MG63 (cell line): Measurements from ENCODE around the gene EVI5L. TPM values are rescaled to one million over a fixed set of nuclear protein-coding genes. Genes with fewer than 3 reads are reported as not detected.
"Not testable (repeated sequence)": the region's sequence is repeated elsewhere in the genome, so short reads cannot be mapped to it uniquely, and the experiment has no call there.

Experiments used
- DNase-seq: peaks from one replicate; pipeline ENCODE4 v3.0.0-alpha.2; 2020
- H3K27me3 ChIP-seq: fragments of 250-450 bp; sonication (Bioruptor Pico); 2 replicates; pipeline ENCODE4 v1.5.1; 2020; ENCODE audit warnings: mild to moderate bottlenecking, moderate library complexity
- H3K36me3 ChIP-seq: fragments of 250-450 bp; sonication (Bioruptor Pico); 2 replicates; pipeline ENCODE4 v1.5.1; 2020; ENCODE audit warnings: mild to moderate bottlenecking, moderate library complexity
- H3K4me3 ChIP-seq: fragments of 250-450 bp; sonication (Bioruptor Pico); 2 replicates; pipeline ENCODE4 v1.5.1; 2020; ENCODE audit warnings: mild to moderate bottlenecking, moderate library complexity
- H3K9me3 ChIP-seq: fragments of 250-450 bp; sonication (Bioruptor Pico); 2 replicates; pipeline ENCODE4 v1.5.1; 2020; ENCODE audit warnings: mild to moderate bottlenecking, moderate library complexity
- total RNA-seq: library from RNA; depleted of rRNA; stranded (reverse); fragments of >200 nt; shearing (Covaris generic); gene quantifications from 2 replicates; pipeline ENCODE4 v1.2.3, GENCODE V29; 2014; ENCODE audit warnings: low replicate concordance; rRNA removed

The EVI5L gene
- total RNA-seq, result 21.4 and 31.0 TPM in 2 replicates

DNA sequence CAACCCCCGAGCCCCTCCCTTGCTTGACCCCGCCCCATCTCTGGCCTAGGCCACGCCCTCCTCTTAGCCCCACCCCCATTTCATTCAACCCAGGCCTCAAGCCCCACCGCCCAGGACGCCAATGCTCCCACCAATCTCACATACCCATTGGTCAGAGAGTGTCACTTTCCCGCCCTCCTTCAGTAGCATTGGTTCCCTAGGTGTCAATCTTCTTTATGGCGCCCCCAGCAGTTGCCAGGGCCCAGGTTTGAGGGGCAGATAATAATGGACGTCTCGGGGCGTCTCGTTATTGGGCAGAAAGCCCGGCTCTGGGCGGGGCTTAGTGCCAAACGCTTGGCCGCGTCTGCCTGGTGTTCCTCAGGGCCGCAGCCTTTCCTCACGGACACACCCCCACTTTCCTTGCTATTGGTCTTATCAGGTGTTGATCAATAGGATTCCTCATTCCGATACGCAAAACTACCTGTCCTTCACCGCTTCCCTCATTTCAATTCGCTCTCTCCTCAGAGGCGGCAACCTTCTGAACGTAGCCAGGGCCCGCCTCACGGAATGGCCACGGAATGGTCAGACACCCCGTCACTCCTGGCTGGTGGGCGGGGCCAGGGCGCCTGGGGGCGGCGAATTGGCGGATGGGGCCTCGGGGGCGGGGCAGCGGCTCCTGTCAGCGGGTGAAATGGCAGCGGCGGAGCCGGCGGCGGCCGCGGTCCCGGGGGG is at the start of gene EVI5L:
TSS of gene EVI5L (plus strand) at position 658 of the 711 bp plus-strand sequence. CDS start 16,325 bp downstream, outside the sequence.
- Histone ChIP-seq H3K27me3 (peaks cover 28% of the 10 kb centered on the region), H3K36me3 (no peaks in the 10 kb centered on the region), H3K4me3 (peak within 1 kb of the TSS; percentile 58), H3K9me3 (no peaks in the 10 kb centered on the region)
- peak; percentile 100 for DNase-seq

DNA sequence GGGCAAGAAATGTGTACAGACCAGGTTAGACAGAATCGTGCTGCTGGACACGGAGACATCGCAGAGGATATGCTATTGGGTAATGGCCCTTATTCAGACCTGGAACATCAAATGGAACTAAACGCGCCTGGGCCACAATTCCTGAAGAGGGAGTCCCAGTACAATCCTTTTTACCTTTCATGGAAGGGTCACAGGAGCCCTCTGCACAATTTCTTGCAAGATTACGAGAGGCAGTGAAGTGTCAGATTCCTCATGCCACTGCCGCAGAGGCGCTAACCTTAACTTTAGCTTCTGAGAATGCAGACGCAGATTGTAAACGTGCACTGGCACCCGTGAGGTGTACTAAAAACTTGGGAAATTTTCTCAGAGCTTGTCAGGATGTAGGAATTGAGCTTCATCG is 48.9 kb upstream of the EVI5L start:
- Histone ChIP-seq H3K4me3 (no peak overlapping the region), H3K36me3 (no peaks in the 10 kb centered on the region), H3K27me3 (peaks cover 87% of the 10 kb centered on the region), H3K9me3 (peaks cover 10% of the 10 kb centered on the region)
- DNase-seq, result no peak

DNA sequence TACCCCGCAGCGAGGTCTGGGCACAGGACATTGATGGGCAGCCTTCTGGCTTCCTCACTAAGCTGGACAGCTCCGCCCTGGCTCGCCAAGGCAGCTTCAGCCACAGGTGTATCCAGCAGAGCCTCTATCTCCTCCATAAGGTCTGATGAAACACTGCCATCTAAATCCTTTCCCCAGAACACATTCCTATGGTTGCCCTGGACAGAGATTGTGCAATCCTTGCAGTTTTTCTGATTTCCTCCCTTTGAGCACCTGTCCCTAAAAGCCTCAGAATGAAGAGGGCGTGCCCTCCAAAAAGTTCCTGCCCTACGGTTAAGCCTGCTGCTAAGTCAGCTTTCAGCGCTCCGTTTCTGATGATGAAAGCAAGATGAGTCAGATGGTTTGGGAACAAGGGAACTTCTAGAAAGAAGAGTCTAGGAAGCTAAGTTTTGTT is 46.0 kb upstream of the EVI5L start:
- Histone ChIP-seq H3K36me3 (no peaks in the 10 kb centered on the region), H3K27me3 (peaks cover 89% of the 10 kb centered on the region), H3K9me3 (peaks cover 8% of the 10 kb centered on the region; the same call in 1 of the 2 replicates), H3K4me3 (no peak overlapping the region)
- no peak for DNase-seq

DNA sequence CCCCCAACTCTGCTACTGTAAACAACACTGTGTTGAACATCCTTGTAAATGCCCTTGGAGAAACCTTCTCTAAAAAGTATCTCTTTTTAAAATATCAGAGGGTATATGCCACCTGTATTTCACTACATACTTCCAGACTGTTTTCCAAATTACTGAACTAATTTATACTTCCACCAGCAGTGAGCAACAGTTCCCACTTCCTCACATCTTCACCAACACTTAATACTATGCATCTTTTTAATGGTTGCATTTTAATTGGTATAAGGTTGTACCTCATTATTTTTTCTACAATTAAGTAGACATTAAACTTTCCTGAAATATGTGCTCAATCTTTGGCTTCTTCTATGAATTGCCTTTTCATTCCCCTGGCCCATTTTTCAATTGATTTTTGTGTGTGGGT is 45.2 kb upstream of the EVI5L start:
- peaks cover 8% of the 10 kb centered on the region; the same call in 1 of the 2 replicates for H3K9me3 ChIP-seq
- no peak for DNase-seq
- no peaks in the 10 kb centered on the region for H3K36me3 ChIP-seq
- no peak overlapping the region for H3K4me3 ChIP-seq
- peaks cover 88% of the 10 kb centered on the region for H3K27me3 ChIP-seq

DNA sequence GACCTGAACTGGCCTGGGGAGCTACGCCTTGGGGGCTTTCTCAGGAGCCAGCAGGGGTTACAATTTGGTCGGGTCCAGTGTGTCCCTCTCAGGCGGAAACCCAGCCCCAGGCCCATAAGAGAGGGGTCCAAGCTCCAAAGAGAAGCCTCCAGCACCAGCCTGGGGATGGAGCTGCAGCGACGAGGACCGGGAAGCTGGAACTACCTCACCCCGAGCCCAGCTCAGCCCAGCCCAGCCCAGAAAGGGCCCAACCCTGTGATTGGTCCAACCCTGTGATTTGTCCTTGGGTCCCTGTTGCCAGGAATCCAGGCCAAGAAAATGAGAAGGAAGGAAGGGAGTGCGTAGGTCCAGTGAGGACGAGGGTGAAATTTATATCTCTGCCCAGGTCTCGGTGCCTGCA is 42.9 kb upstream of the EVI5L start:
- peak; percentile 39 for DNase-seq
- peaks cover 81% of the 10 kb centered on the region for H3K27me3 ChIP-seq
- H3K36me3 ChIP-seq, result no peaks in the 10 kb centered on the region
- H3K9me3 ChIP-seq, result peaks cover 10% of the 10 kb centered on the region; the same call in 1 of the 2 replicates
- no peak overlapping the region for H3K4me3 ChIP-seq

DNA sequence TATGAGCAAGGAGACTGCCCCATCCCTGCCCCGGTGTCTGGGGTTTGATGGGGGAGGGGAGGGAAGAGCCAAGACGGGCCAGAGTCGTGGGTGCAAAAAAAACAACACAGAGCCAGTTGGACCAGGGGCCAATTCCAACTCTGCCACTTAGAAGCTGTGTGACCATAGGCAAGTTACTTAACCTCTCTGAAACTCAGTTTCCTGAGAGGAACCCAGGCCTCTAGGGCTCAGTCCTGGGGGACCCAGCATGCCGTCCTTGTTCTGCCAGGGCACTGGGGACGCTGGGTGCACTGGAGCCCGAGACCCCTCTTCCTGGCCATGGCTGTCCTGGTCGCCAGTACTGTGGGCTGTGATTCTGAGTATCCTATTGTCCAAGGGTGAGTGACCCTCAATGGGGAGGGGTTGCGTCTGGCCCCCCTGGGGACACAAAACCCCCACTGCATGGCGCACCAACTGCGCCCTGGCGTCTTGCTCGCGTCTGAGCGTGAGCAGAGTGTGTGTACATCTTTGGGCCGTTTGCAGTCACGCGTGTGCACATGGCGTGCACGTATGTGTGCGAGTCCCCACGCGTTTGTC is 42.3 kb upstream of the EVI5L start:
- Histone ChIP-seq H3K36me3 (no peaks in the 10 kb centered on the region), H3K9me3 (peaks cover 10% of the 10 kb centered on the region; the same call in 1 of the 2 replicates), H3K4me3 (no peak overlapping the region), H3K27me3 (peaks cover 80% of the 10 kb centered on the region)
- no peak for DNase-seq

DNA sequence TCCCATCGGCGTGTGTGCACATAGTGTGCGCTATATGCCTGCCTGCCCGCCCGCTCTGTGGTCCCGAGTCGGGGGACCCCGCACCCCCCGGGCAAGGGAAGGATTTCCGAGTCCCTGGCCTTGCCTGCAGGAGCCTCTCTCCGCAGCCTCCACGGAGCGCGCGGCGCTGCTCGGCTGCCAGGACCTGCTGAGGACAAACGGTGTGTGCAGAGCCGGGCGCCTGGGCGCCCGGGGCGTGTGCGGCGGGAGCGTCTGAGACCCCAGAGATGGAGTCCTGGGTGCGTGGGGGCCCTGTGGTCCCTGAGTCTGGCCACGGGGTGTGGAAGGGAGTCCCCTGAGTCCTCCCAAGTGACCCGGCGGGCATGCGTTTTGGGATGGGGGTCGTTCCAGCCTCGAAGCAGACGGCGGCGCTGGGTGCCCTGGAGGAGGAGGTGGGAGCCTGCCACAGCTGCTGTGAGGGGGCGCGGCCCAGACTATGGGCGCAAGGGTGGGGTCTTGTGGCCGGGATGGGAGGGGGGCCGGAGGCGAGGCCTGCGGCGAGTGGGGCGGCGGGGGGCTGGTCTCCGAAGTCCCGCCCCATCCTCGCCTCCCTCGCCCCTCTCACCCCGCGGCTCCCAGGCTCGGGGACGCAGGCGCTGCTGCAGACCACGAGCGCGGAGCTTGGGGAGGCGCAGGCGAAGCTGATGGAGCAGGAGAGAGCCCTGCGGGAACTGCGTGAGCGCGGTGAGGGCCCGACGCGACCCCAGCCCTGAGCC is 41.7 kb upstream of the EVI5L start:
- Histone ChIP-seq H3K4me3 (no peak overlapping the region), H3K27me3 (peaks cover 76% of the 10 kb centered on the region), H3K9me3 (peaks cover 10% of the 10 kb centered on the region; the same call in 1 of the 2 replicates), H3K36me3 (no peaks in the 10 kb centered on the region)
- DNase-seq, result no peak

DNA sequence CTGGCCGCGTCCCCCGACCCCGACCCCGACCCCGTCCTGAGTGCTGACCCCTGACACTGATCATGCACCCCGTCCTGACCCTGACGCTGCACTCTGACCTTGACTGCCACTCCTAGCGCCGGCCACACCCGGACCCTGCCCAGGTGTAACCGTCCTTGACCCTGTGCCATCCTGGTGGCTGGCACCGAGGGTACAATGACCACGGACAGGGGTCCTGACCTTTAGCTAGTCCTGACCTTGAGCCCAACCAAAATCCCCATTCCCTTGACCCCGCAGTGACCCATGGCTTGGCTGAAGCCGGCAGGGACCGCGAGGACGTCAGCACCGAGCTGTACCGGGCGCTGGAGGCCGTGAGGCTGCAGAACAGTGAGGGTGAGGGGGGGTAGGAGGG is 41.1 kb upstream of the EVI5L start:
- no peak for DNase-seq
- Histone ChIP-seq H3K36me3 (no peaks in the 10 kb centered on the region), H3K4me3 (no peak overlapping the region), H3K9me3 (peaks cover 15% of the 10 kb centered on the region), H3K27me3 (peaks cover 75% of the 10 kb centered on the region)

DNA sequence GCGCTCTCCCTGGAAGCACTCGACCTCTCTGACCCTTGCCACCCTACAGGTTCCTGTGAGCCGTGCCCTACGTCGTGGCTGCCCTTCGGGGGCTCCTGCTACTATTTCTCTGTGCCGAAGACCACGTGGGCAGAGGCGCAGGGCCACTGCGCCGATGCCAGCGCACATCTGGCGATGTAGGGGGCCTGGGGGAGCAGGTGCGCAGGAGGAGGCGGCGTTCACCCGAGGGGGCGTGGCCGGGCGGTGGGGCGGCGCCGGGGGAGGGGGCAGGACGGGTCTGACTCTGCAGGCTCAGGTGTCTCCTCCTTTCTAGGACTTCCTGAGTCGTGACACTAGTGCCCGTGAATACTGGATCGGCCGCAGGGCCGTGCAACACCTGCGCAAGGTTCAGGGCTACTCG is 40.6 kb upstream of the EVI5L start:
- H3K36me3 ChIP-seq, result no peaks in the 10 kb centered on the region
- peaks cover 18% of the 10 kb centered on the region for H3K9me3 ChIP-seq
- no peak overlapping the region for H3K4me3 ChIP-seq
- H3K27me3 ChIP-seq, result peaks cover 75% of the 10 kb centered on the region
- DNase-seq, result no peak

DNA sequence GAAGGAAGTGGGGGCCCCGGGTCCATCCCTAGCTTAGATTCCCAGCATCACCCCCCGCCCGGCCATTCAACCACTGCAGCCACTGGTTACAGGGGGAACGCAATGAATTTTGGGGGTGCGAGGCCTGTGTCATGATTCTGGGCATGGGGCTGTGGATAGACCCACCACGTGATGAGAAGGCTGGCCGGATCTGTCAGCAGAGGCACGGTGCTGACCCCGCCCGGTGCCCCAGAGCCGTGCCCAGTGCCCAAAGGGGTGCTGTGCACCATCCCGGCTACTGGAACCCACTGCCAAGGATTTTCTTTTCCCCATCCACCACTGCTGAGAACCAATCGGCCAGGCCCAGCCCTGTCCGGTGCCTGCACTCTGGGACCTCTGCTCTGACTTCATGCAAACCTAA is 39.6 kb upstream of the EVI5L start:
- Histone ChIP-seq H3K27me3 (peaks cover 68% of the 10 kb centered on the region), H3K9me3 (peaks cover 10% of the 10 kb centered on the region), H3K4me3 (no peak overlapping the region), H3K36me3 (no peaks in the 10 kb centered on the region)
- no peak for DNase-seq

DNA sequence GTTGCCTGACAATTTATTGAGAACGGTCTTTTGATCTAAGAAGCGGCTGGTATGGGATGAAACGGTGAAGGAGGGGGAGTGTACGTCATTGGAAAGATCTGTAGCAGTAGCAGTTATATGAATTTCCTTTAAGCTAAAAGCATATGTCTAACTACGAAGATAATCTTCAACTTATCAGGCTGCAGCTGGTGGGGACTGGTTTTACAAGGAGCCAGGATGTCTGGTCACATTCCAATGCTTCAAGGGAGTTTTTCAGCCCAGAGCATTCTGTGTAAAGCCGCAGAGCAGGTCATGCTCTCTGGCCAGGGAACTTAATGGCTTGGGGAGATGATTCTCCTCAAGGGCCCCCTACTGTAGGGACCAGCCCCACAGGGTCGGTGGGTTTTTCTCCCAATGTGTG is 37.7 kb upstream of the EVI5L start:
- no peaks in the 10 kb centered on the region for H3K36me3 ChIP-seq
- H3K9me3 ChIP-seq, result peaks cover 10% of the 10 kb centered on the region; the same call in 1 of the 2 replicates
- H3K4me3 ChIP-seq, result no peak overlapping the region
- H3K27me3 ChIP-seq, result peaks cover 60% of the 10 kb centered on the region
- no peak for DNase-seq

DNA sequence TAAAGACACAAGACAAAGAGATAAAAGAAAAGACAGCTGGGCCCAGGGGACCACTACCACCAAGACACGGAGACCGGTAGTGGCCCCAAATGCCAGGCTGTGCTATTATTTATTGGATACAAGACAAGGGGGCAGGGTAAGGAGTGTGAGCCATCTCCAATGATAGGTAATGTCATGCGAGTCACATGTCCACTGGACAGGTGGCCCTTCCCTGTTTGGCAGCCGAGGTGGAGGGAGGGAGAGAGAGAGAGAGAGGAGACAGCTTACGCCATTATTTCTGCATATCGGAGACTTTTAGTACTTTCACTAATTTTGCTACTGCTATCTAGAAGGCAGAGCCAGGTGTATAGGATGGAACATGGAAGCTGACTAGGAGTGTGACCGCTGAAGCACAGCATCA is 37.3 kb upstream of the EVI5L start:
- not testable (repeated sequence) for H3K36me3 ChIP-seq, DNase-seq, H3K4me3 ChIP-seq, H3K9me3 ChIP-seq
- peaks cover 60% of the 10 kb centered on the region for H3K27me3 ChIP-seq

DNA sequence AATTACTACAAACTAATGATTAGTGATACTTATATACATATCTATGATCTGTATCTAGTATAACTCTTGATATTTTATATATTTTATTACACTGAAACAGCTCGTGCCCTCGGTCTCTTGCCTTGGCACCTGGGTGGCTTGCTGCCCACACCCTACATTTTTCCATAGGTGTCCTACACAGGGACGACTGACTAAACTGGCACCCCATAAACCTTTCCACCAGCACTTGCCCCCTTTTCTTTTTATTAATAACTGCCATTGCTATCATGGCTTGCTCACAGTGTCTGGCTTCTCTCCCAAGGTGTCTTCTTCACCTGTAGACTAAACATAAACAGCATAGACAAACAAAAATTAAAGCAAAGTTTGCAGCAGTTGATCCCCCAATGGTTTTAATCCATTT is 36.5 kb upstream of the EVI5L start:
- Histone ChIP-seq H3K4me3 (no peak overlapping the region), H3K9me3 (peaks cover 12% of the 10 kb centered on the region; the same call in 1 of the 2 replicates)
- DNase-seq, result no peak

DNA sequence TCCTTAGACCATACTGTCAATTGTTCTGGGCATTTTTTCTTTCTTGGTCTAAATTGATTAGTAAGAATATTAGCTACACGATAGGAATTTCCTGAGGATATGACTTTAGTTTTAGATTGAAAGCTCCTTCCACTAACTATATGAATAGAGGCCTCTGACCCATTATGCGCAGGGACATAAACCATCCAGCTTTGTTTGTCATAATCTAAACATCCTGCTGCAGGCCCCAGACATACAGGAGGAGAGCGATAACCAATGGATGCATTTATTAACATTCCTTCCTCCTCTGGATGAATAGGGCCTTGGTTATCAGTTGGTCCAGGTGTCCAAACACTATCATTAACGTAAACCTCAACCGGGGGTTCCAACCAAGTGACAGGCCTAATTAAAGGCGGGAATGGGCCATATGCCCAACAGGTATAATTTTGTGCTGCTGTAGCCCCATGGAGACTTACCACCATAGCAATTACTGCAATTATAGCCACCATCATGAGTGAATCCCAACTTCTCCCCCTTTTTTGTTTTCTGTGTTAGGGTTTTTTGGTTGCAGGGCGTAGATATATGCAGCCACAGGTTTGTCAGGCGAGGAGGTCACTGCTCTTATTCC is 34.4 kb upstream of the EVI5L start:
- Histone ChIP-seq H3K9me3 (peaks cover 16% of the 10 kb centered on the region), H3K27me3 (peaks cover 61% of the 10 kb centered on the region), H3K4me3 (no peak overlapping the region), H3K36me3 (no peaks in the 10 kb centered on the region)
- no peak for DNase-seq

More for the DNA sequence above, 36.5 kb upstream of the EVI5L start:
- Histone ChIP-seq H3K36me3 (no peaks in the 10 kb centered on the region), H3K27me3 (peaks cover 60% of the 10 kb centered on the region)

DNA sequence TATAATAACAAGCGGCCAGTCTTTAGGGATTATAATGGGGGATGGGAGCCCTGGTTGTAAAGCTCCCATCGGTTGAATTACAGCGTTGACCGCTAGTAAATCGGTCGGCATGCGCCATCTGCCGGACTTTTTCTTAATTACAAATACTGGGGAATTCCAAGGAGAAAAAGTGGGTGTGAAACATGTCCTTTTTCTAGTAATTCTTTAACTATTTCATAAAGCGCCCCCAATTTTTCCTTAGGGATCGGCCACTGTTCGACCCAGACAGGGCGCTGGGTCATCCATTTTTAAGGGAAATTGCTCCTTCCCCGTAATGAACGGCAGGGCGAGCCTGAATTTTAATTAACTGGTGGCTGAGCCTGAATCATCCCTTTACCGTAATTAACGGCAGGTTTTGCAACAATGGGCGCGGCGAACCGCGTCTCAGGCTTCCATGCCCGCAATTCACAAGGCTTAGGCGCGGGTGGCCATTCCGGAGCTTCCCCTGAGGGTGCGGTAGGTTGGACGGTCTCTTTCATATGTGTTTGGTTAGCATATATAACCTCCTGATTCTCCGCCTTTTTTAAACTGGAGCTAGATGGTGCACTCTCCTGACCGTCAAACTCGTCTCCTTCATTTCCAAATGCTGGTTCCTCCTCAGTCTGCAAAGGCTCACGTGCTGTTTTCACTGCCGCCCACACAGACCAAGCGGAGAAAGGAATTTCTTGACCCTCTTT is 30.2 kb upstream of the EVI5L start:
- Histone ChIP-seq H3K4me3 (no peak overlapping the region), H3K27me3 (peaks cover 42% of the 10 kb centered on the region), H3K9me3 (peaks cover 25% of the 10 kb centered on the region), H3K36me3 (no peaks in the 10 kb centered on the region)
- peak; percentile 60 for DNase-seq

DNA sequence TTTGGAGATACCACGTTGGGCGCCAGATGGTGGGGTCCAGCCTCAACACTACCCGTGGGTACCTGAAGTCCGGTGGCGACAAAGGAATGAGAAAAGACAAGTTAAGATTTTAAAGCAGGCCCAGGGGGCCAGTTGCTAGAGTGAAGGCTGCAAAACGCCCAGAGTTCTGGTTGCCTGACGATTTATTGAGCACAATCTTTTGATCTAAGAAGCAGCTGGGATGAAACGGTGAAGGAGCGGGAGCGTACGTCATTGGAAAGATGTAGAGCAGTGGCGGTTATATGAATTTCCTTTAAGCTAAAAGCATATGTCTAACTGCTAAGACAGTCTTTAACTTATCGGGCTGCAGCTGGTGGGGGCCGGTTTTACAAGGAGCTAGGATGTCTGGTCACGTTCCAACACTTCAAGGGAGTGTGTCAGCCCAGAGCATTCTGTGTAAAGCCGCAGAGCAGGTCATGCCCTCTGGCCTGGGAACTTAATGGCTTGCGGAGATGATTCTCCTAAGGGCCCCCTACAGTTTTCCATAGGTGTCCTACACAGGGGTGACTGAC is 28.9 kb upstream of the EVI5L start:
- DNase-seq, result no peak
- Histone ChIP-seq H3K4me3 (no peak overlapping the region), H3K27me3 (peaks cover 51% of the 10 kb centered on the region), H3K9me3 (peaks cover 26% of the 10 kb centered on the region), H3K36me3 (no peaks in the 10 kb centered on the region)
